ENCODE results near the gene FER.

DNA sequence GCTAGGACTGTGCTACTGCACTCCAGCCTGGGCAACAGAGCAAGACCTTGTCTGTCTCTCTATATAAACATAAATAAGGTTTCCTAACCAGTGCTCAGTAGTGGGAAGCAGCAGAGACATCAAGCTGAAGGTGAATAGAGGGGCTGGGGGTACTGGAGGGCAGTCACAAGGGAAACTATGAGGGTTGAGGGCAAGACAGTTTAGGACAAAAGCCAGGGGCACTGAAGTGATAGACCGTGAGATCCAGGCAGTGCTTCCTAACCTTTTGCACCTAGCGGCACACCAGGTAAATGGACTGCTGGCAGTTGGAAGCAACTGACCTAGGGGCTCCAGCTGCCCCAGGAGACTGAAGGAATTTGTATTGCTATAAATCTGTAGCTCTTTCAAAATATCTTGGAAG is 483.6 kb downstream of the FER start:
- TF ChIP-seq, protein P1, sequence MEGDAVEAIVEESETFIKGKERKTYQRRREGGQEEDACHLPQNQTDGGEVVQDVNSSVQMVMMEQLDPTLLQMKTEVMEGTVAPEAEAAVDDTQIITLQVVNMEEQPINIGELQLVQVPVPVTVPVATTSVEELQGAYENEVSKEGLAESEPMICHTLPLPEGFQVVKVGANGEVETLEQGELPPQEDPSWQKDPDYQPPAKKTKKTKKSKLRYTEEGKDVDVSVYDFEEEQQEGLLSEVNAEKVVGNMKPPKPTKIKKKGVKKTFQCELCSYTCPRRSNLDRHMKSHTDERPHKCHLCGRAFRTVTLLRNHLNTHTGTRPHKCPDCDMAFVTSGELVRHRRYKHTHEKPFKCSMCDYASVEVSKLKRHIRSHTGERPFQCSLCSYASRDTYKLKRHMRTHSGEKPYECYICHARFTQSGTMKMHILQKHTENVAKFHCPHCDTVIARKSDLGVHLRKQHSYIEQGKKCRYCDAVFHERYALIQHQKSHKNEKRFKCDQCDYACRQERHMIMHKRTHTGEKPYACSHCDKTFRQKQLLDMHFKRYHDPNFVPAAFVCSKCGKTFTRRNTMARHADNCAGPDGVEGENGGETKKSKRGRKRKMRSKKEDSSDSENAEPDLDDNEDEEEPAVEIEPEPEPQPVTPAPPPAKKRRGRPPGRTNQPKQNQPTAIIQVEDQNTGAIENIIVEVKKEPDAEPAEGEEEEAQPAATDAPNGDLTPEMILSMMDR (conservative IDR thresholded peaks at IDR 0.05; ENCODE audit: low read length), result no peak
- TF ChIP-seq EZH2phosphoT487 (IDR thresholded peaks at IDR 0.05; ENCODE audit: borderline replicate concordance, low read depth, low read length), result no peak

All from OCI-LY7 (cell line).